ENCODE data around the gene ZNF135. TPM values are rescaled to one million over a fixed set of nuclear protein-coding genes. Genes with fewer than 3 reads are reported as not detected.

ZNF135 gene
- total and polyA plus RNA-seq, 2 experiments from 2014 or later = 4.8 to 10.3 TPM

DNA sequence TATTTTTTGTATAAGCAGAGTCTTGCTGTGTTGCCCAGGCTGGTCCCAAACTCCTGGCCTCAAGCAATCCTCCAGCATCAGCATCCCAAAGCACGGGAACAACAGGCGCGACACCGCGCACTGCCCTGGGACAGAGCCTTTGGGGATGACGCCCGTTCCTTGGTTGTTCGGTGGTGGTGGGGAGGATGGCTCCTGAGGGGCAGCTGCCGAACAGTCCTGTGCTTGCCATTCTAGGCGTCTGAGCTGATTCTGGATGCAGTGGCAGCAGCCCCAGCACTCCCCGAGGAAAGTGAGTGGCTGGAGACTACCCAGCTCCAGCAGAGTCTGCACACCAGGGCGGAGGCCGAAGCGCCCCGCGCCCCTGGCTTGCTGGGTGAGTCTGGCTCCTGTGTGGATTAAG is 6.8 kb upstream of the ZNF135 start (continued):
- TF ChIP-seq, protein P1, sequence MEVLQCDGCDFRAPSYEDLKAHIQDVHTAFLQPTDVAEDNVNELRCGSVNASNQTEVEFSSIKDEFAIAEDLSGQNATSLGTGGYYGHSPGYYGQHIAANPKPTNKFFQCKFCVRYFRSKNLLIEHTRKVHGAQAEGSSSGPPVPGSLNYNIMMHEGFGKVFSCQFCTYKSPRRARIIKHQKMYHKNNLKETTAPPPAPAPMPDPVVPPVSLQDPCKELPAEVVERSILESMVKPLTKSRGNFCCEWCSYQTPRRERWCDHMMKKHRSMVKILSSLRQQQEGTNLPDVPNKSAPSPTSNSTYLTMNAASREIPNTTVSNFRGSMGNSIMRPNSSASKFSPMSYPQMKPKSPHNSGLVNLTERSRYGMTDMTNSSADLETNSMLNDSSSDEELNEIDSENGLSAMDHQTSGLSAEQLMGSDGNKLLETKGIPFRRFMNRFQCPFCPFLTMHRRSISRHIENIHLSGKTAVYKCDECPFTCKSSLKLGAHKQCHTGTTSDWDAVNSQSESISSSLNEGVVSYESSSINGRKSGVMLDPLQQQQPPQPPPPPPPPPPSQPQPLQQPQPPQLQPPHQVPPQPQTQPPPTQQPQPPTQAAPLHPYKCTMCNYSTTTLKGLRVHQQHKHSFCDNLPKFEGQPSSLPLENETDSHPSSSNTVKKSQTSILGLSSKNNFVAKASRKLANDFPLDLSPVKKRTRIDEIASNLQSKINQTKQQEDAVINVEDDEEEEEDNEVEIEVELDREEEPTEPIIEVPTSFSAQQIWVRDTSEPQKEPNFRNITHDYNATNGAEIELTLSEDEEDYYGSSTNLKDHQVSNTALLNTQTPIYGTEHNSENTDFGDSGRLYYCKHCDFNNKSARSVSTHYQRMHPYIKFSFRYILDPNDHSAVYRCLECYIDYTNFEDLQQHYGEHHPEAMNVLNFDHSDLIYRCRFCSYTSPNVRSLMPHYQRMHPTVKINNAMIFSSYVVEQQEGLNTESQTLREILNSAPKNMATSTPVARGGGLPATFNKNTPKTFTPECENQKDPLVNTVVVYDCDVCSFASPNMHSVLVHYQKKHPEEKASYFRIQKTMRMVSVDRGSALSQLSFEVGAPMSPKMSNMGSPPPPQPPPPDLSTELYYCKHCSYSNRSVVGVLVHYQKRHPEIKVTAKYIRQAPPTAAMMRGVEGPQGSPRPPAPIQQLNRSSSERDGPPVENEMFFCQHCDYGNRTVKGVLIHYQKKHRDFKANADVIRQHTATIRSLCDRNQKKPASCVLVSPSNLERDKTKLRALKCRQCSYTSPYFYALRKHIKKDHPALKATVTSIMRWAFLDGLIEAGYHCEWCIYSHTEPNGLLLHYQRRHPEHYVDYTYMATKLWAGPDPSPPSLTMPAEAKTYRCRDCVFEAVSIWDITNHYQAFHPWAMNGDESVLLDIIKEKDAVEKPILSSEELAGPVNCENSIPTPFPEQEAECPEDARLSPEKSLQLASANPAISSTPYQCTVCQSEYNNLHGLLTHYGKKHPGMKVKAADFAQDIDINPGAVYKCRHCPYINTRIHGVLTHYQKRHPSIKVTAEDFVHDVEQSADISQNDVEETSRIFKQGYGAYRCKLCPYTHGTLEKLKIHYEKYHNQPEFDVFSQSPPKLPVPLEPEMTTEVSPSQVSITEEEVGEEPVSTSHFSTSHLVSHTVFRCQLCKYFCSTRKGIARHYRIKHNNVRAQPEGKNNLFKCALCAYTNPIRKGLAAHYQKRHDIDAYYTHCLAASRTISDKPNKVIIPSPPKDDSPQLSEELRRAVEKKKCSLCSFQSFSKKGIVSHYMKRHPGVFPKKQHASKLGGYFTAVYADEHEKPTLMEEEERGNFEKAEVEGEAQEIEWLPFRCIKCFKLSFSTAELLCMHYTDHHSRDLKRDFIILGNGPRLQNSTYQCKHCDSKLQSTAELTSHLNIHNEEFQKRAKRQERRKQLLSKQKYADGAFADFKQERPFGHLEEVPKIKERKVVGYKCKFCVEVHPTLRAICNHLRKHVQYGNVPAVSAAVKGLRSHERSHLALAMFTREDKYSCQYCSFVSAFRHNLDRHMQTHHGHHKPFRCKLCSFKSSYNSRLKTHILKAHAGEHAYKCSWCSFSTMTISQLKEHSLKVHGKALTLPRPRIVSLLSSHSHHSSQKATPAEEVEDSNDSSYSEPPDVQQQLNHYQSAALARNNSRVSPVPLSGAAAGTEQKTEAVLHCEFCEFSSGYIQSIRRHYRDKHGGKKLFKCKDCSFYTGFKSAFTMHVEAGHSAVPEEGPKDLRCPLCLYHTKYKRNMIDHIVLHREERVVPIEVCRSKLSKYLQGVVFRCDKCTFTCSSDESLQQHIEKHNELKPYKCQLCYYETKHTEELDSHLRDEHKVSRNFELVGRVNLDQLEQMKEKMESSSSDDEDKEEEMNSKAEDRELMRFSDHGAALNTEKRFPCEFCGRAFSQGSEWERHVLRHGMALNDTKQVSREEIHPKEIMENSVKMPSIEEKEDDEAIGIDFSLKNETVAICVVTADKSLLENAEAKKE (CRISPR knock-in tag; IDR thresholded peaks at IDR 0.05) = no peak
- no peak for TF ChIP-seq POLR2AphosphoS5 (IDR thresholded peaks at IDR 0.05; ENCODE audit: low read depth)
- TF ChIP-seq STAT1 (IDR thresholded peaks at IDR 0.05; ENCODE audit: unreplicated experiment) = no peak
- TF ChIP-seq CREB1 (CRISPR knock-in tag; IDR thresholded peaks at IDR 0.05; ENCODE audit: low read depth) = no peak
- no peak for TF ChIP-seq JUNB (IDR thresholded peaks at IDR 0.05; ENCODE audit: unreplicated experiment)
- no peak for TF ChIP-seq NANOG (IDR thresholded peaks at IDR 0.05; ENCODE audit: borderline replicate concordance)
- TF ChIP-seq EZH2phosphoT487 (IDR thresholded peaks at IDR 0.05; ENCODE audit: unreplicated experiment) = no peak
- TF ChIP-seq, protein P2, sequence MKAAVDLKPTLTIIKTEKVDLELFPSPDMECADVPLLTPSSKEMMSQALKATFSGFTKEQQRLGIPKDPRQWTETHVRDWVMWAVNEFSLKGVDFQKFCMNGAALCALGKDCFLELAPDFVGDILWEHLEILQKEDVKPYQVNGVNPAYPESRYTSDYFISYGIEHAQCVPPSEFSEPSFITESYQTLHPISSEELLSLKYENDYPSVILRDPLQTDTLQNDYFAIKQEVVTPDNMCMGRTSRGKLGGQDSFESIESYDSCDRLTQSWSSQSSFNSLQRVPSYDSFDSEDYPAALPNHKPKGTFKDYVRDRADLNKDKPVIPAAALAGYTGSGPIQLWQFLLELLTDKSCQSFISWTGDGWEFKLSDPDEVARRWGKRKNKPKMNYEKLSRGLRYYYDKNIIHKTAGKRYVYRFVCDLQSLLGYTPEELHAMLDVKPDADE (IDR thresholded peaks at IDR 0.05) = no peak

- Histone ChIP-seq H3K4me2 (no peak overlapping the region), H3K27me3 (ENCODE audit: insufficient read depth) (no peaks in the 10 kb centered on the region), H3K27ac (ENCODE audit: low read depth) (no peak overlapping the region), H3K9me2 (ENCODE audit: insufficient read depth) (no peaks in the 10 kb centered on the region), H3K36me3 (ENCODE audit: insufficient read depth) (no peaks in the 10 kb centered on the region), H3K4me1 (ENCODE audit: insufficient read depth) (peaks cover 15% of the 10 kb centered on the region), H4K20me1 (replicated peaks; ENCODE audit: insufficient read depth) (no peaks in the 10 kb centered on the region), H2AFZ (no peak overlapping the region), H3K4me3 (no peak overlapping the region), H3F3A (replicated peaks; ENCODE audit: low read depth) (0 out of 2 replicates have a peak, but pooled peaks cover 3% of the 10 kb centered on the region), H3K79me2 (replicated peaks; ENCODE audit: insufficient read depth) (no peaks in the 10 kb centered on the region)
- H3K27me3 Mint-ChIP-seq (ENCODE audit: insufficient read depth, low read depth, poor library complexity) = peaks cover 14% of the 10 kb centered on the region
- H3K36me3 Mint-ChIP-seq (ENCODE audit: low read depth) = peaks cover 33% of the 10 kb centered on the region
- no peak for ATAC-seq
- no peak overlapping the region for H3K4me3 Mint-ChIP-seq
- H3K27ac Mint-ChIP-seq = no peak overlapping the region
- DNase-seq (ENCODE audit: low spot score) = no peak
- H3K4me1 Mint-ChIP-seq = peaks cover 4% of the 10 kb centered on the region
- H3K9me3 Mint-ChIP-seq = peaks cover 82% of the 10 kb centered on the region
- TF ChIP-seq, protein P2 (IDR thresholded peaks at IDR 0.05) = no peak
- TF ChIP-seq STAT1 (IDR thresholded peaks at IDR 0.05; ENCODE audit: unreplicated experiment) (no peak), ZNF331 (CRISPR knock-in tag; IDR thresholded peaks at IDR 0.05; ENCODE audit: low read depth) (no peak), JUNB (IDR thresholded peaks at IDR 0.05; ENCODE audit: unreplicated experiment) (no peak), EZH2 (IDR thresholded peaks at IDR 0.05; ENCODE audit: low read depth, unreplicated experiment) (no peak), ZNF114 (CRISPR knock-in tag; IDR thresholded peaks at IDR 0.05) (no peak), CTCF (conservative IDR thresholded peaks at IDR 0.05; ENCODE audit: low read depth in 2 of 2) (no peak)
These were observed 5.5 kb upstream of the ZNF135 start for GRCh38 chr19:58053480-58054156.
